Esophagus squamous epithelium (tissue), 5 donors: ENCODE data around the gene KLHL29. TPM values are rescaled to one million over a fixed set of nuclear protein-coding genes. Genes with fewer than 3 reads are reported as not detected.

ENCODE experiments used
- DNase-seq: peaks from one replicate; lab custom pipeline; 2025; lab: John Stamatoyannopoulos, UW
- H3K27ac ChIP-seq, 4 donors: fragments of 200-600 bp; sonication (generic); one replicate each; pipeline ENCODE4 v1.5.1; 2016 to 2019; ENCODE audit warnings: mild to moderate bottlenecking in 1 of 4
- H3K27me3 ChIP-seq, 4 donors: fragments of 200-600 bp; sonication (generic); 1 replicate in 3 of 4; 2 replicates in 1 of 4; pipeline versions ENCODE4 v1.5.1 to v1.6.0; 2017 to 2021; ENCODE audit warnings: antibody characterized with exemption in 1 of 4
- H3K36me3 ChIP-seq, 3 donors: fragments of 200-600 bp; sonication (generic); one replicate each; pipeline ENCODE4 v1.5.1; 2016 to 2019
- H3K4me1 ChIP-seq, 3 donors: fragments of 200-600 bp; sonication (generic); one replicate each; pipeline ENCODE4 v1.5.1; 2017 to 2019
- H3K4me3 ChIP-seq, 4 donors: fragments of 200-600 bp; sonication (generic); 1 replicate in 3 of 4; 2 replicates in 1 of 4; pipeline ENCODE4 v1.5.1; 2016 to 2019; ENCODE audit warnings: mild to moderate bottlenecking in 2 of 4, moderate library complexity in 1 of 4
- H3K9me3 ChIP-seq, 3 donors: fragments of 200-600 bp; sonication (generic); one replicate each; pipeline ENCODE4 v1.5.1; 2016 to 2019
- POLR2A ChIP-seq, 4 donors: fragments of 450-650 bp; IDR thresholded peaks; one replicate each; pipeline ENCODE4 v1.6.1; 2017; ENCODE audit warnings: antibody characterized with exemption in 4 of 4, mild to moderate bottlenecking in 4 of 4, moderate library complexity in 3 of 4
- WGBS, 2 donors: methylation state at CpG; one replicate each; pipeline ENCODE4 v1.1.5; 2018; 5-methylcytosine and 5-hydroxymethylcytosine counted together
- intact Hi-C: fragments of 100-400 bp; cut with DNase I; formaldehyde crosslinking; loops from one replicate; pipeline ENCODE4 v1.15.0; 2022
- total RNA-seq, 4 donors: library from RNA; depleted of rRNA; stranded (reverse); fragments of >200 nt; gene quantifications; one replicate each; pipeline ENCODE4 v1.1.0, GENCODE V29; 2016
- TF ChIP-seq, protein P1 (sequence below), 6 experiments: fragments of 450-650 bp in 4 of 6; fragments of 200-600 bp in 2 of 6; sonication (generic) in 2 of 6; IDR thresholded peaks; one replicate each; pipeline ENCODE4 v1.5.1; 2016 to 2019; ENCODE audit warnings: antibody characterized with exemption in 6 of 6, mild to moderate bottlenecking in 4 of 6, moderate library complexity in 4 of 6
- donor health status: DM: yes; HTN: yes; CAD: no.

KLHL29 gene
- total RNA-seq, 4 donors from 2014 or later = 3.4 to 11.8 (median 5.9) TPM

DNA sequence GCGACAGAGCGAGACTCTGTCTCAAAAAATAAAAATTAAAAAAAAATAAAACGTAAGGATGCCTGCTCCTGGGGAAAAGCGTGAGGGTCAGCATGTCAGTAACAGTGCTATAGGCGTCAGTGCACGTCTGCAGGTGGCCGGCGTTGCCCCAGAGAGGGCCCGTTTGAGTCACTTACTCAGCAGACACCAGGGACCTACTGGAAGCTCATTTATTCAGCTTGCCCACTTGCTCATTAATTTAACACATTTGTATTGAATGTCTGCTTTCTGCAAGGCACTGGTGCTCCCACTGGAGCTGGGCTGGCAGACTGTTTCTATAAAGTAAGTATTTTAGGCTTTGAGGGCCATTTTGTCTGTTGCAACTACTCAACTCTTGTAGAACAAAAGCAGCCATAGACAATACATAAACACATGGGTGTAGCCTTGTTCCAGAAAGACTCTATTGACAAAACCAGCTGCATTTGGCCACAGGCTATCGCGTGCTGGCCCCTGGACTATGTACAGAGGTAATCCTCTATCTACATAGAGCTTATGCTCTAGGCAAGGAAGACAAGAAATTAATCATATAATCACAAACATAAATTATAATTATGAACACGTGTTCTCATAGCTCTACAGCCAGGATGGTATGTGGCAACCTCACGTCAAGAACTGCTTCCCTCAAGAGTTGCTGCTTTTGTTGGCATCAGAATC lies 73.2 kb downstream of the KLHL29 start:
- Histone ChIP-seq H3K4me3 (no peak overlapping the region), H3K36me3 (no peaks in the 10 kb centered on the region), H3K9me3 (no peaks in the 10 kb centered on the region), H3K27me3 (no peaks in the 10 kb centered on the region), H3K27ac (no peak overlapping the region), H3K4me1 (peaks cover 3 to 34% (median 3%) of the 10 kb centered on the region in 3 donors)
- TF ChIP-seq, protein P1, sequence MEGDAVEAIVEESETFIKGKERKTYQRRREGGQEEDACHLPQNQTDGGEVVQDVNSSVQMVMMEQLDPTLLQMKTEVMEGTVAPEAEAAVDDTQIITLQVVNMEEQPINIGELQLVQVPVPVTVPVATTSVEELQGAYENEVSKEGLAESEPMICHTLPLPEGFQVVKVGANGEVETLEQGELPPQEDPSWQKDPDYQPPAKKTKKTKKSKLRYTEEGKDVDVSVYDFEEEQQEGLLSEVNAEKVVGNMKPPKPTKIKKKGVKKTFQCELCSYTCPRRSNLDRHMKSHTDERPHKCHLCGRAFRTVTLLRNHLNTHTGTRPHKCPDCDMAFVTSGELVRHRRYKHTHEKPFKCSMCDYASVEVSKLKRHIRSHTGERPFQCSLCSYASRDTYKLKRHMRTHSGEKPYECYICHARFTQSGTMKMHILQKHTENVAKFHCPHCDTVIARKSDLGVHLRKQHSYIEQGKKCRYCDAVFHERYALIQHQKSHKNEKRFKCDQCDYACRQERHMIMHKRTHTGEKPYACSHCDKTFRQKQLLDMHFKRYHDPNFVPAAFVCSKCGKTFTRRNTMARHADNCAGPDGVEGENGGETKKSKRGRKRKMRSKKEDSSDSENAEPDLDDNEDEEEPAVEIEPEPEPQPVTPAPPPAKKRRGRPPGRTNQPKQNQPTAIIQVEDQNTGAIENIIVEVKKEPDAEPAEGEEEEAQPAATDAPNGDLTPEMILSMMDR (IDR thresholded peaks at IDR 0.05) = no peak
- TF ChIP-seq POLR2A (IDR thresholded peaks at IDR 0.05) = no peak
- intact Hi-C loops = no loop called here
- 69 to 81% methylated on average over 13 of the region's 13 CpGs for WGBS, 2 donors
- DNase-seq = no peak

DNA sequence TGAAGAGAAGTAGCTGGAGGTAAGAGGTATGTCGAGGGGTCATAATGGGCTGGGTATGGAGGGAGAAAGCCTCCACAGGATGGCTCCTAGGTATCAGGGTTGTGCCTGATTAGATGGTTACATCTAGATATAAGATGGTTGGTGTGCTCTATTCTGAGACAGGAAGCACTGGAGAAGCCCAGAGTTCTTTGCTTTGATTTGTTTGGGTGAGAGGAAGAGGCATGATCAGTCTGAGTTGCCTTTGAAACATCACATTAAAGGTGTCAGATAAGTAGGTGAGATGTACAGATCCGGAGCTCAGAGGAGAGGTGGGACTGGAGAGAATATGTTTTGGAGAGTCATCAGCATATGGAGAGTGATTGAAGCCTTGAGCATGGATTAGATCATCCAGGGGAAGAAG lies 74.1 kb downstream of the KLHL29 start:
- Histone ChIP-seq H3K4me3 (no peak overlapping the region), H3K4me1 (peaks cover 0 to 25% (median 0%) of the 10 kb centered on the region in 3 donors), H3K36me3 (no peaks in the 10 kb centered on the region), H3K27me3 (no peaks in the 10 kb centered on the region), H3K9me3 (no peaks in the 10 kb centered on the region), H3K27ac (no peak overlapping the region)
- DNase-seq = no peak
- 76 to 81% methylated on average over 2 of the region's 2 CpGs for WGBS, 2 donors
- intact Hi-C loops = no loop called here
- TF ChIP-seq, protein P1 (IDR thresholded peaks at IDR 0.05) = no peak
- no peak for TF ChIP-seq POLR2A (IDR thresholded peaks at IDR 0.05)

DNA sequence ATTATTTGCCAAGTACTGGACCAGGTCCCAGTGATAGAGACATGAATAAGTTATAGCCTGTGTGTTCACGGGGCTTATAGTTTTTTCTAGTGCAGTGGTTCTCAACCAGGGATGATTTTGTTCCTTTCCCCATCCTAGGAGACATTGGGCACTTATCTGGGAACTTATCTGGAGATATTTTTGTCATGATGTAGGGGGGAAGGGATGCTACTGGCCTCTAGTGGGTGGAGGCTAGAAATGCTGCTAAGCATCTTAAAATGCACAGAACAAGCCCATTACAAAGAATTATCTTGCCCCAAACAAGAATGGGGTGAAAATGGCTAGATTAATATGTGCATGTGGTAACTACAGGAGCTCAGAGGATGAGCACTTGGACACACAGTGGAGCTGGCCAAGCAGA lies 75.2 kb downstream of the KLHL29 start:
- Histone ChIP-seq H3K4me1 (peaks cover 0 to 13% (median 0%) of the 10 kb centered on the region in 3 donors), H3K27me3 (no peaks in the 10 kb centered on the region), H3K27ac (no peak overlapping the region), H3K9me3 (no peaks in the 10 kb centered on the region), H3K36me3 (no peaks in the 10 kb centered on the region), H3K4me3 (no peak overlapping the region)
- TF ChIP-seq, protein P1 (IDR thresholded peaks at IDR 0.05) = peak in 4 of 6 experiments; percentile 26 to 52 (median 38)
- TF ChIP-seq POLR2A (IDR thresholded peaks at IDR 0.05) = no peak
- intact Hi-C loops = no loop called here
- WGBS, 2 donors = 53% methylated on average over 1 of the region's 1 CpG
- DNase-seq = no peak

DNA sequence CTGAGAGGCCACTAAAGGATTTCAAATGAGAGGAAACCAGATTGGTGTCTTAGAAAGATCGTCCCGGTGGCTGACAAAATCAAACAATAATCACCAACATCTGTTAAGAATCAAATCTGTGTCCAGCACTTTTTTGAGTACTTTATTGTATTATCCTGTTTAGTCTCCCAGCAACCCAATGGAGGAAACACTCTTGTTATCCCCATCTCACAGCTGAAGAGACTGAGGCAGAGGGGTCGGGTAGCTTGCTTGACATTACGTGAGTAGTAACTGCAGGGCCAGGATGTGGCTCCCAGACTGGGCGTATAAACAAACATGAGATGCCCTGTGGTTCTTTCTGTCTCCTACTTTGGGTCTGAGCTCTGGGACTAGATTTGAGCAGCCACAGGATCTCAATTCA lies 76.0 kb downstream of the KLHL29 start:
- WGBS, 2 donors = 77 to 94% methylated on average over 5 of the region's 5 CpGs
- intact Hi-C loops = no loop called here
- no peaks in the 10 kb centered on the region for H3K36me3 ChIP-seq
- H3K4me3 ChIP-seq = no peak overlapping the region
- no peaks in the 10 kb centered on the region for H3K9me3 ChIP-seq
- TF ChIP-seq, protein P1 (IDR thresholded peaks at IDR 0.05) = no peak
- no peak for TF ChIP-seq POLR2A (IDR thresholded peaks at IDR 0.05)
- no peak overlapping the region for H3K27ac ChIP-seq
- no peaks in the 10 kb centered on the region for H3K27me3 ChIP-seq
- DNase-seq = no peak
- H3K4me1 ChIP-seq = peaks cover 0 to 13% (median 0%) of the 10 kb centered on the region in 3 donors

DNA sequence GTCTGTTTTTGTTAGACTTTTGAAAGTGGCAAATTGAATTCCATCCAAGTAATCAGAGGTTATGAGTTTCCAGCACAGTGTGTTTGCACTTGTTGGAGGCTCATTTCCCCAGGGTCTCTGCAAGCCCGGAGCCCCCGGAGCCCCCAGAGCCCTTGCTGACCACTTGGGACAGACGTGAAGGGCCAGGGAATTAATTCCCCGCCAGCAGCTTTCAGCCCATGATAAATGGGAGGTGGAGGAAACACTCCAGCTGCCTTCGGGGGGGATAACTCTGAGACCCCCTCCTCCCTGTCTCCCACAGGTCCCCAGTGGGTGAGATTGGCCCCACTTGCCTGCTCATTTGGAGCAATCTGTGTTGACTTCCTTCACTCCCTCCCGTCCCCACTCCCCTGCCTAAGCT lies 79.2 kb downstream of the KLHL29 start:
- H3K4me3 ChIP-seq = no peak overlapping the region
- DNase-seq = no peak
- no peak overlapping the region for H3K27ac ChIP-seq
- H3K4me1 ChIP-seq = no peaks in the 10 kb centered on the region
- no peaks in the 10 kb centered on the region for H3K36me3 ChIP-seq
- WGBS, 2 donors = 57 to 60% methylated on average over 1 to 6 of the region's 6 CpGs
- no peaks in the 10 kb centered on the region for H3K27me3 ChIP-seq
- intact Hi-C loops = no loop called here
- TF ChIP-seq, protein P1 (IDR thresholded peaks at IDR 0.05) = no peak
- TF ChIP-seq POLR2A (IDR thresholded peaks at IDR 0.05) = no peak
- H3K9me3 ChIP-seq = no peaks in the 10 kb centered on the region
